SK-N-SH (cell line): Measurements from ENCODE around the gene MYLK2. TPM values are rescaled to one million over a fixed set of nuclear protein-coding genes. Genes with fewer than 3 reads are reported as not detected.

Experiments
- CTCF ChIA-PET: fragments of 300-600, 350-600 bp; formaldehyde crosslinking; extraction: SDS; loops from one replicate; lab custom pipeline; 2021; lab: Yijun Ruan, JAX
- POLR2A ChIA-PET: fragments of 350-600 bp; sonication (Branson Sonifier 250); formaldehyde crosslinking; extraction: SDS; loops from one replicate; lab custom pipeline; 2020; ENCODE audit warnings: antibody characterized with exemption, inconsistent platforms; lab: Yijun Ruan, JAX
- DNase-seq: peaks from one replicate; pipeline ENCODE4 v3.0.0; 2012
- H2AFZ ChIP-seq: fragments of 200-600 bp; sonication (generic); 2 replicates; pipeline ENCODE4 v1.8.1; 2016; ENCODE audit warnings: antibody characterized with exemption, mild to moderate bottlenecking, low read depth
- H3F3A ChIP-seq: fragments of 200-600 bp; sonication (generic); replicated peaks from 2 replicates; pipeline ENCODE3; 2016; ENCODE audit warnings: antibody characterized with exemption, mild to moderate bottlenecking; ENCODE audit not compliant: insufficient read depth
- H3K27ac ChIP-seq, 2 experiments: fragments of 200-500 bp in 1 of 2; fragments of 200-600 bp in 1 of 2; sonication (Bioruptor generic) in 1 of 2; sonication (generic), shearing (Covaris generic) in 1 of 2; 2 replicates each; pipeline versions ENCODE4 v1.5.1 to v1.6.1; 2014 to 2016; ENCODE audit warnings: low read depth in 2 of 2, inconsistent platforms in 1 of 2, low read length in 1 of 2, mild to moderate bottlenecking in 1 of 2, mixed read lengths in 1 of 2
- H3K27me3 ChIP-seq: fragments of 200-600 bp; sonication (generic), shearing (Covaris generic); 2 replicates; pipeline ENCODE4 v1.6.1; 2016; ENCODE audit warnings: mixed run types; ENCODE audit not compliant: insufficient read depth
- H3K36me3 ChIP-seq, 2 experiments: fragments of 200-500 bp in 1 of 2; fragments of 200-600 bp in 1 of 2; sonication (Bioruptor generic) in 1 of 2; sonication (generic) in 1 of 2; replicated peaks in 1 of 2; 2 replicates each; pipeline versions ENCODE3 to v1.5.1; 2014 to 2016; ENCODE audit warnings: low read length in 1 of 2, mild to moderate bottlenecking in 1 of 2; ENCODE audit not compliant: insufficient read depth in 2 of 2, control insufficient read depth in 1 of 2
- H3K4me1 ChIP-seq, 2 experiments: fragments of 200-500 bp in 1 of 2; fragments of 200-600 bp in 1 of 2; sonication (Bioruptor generic) in 1 of 2; sonication (generic), shearing (Covaris generic) in 1 of 2; 2 replicates each; pipeline versions ENCODE4 v1.5.1 to v1.6.1; 2014 to 2016; ENCODE audit warnings: low read depth in 1 of 2, low read length in 1 of 2, mixed run types in 1 of 2; ENCODE audit not compliant: insufficient read depth in 2 of 2, control insufficient read depth in 1 of 2
- H3K4me2 ChIP-seq: fragments of 200-600 bp; sonication (generic), shearing (Covaris generic); 2 replicates; pipeline ENCODE4 v1.6.1; 2017; ENCODE audit warnings: mixed run types
- H3K4me3 ChIP-seq, 2 experiments: fragments of 200-500 bp in 1 of 2; fragments of 200-600 bp in 1 of 2; sonication (Bioruptor generic) in 1 of 2; sonication (generic), shearing (Covaris generic) in 1 of 2; 2 replicates each; pipeline versions ENCODE4 v1.5.1 to v1.8.1; 2014 to 2016; ENCODE audit warnings: low read depth in 2 of 2, inconsistent platforms in 1 of 2, low read length in 1 of 2, mild to moderate bottlenecking in 1 of 2, mixed read lengths in 1 of 2, moderate library complexity in 1 of 2
- H3K79me2 ChIP-seq: fragments of 200-600 bp; sonication (generic); 2 replicates; pipeline ENCODE4 v1.8.1; 2017; ENCODE audit warnings: mild to moderate bottlenecking; ENCODE audit not compliant: insufficient read depth
- H3K9ac ChIP-seq: fragments of 200-600 bp; sonication (generic); 2 replicates; pipeline ENCODE4 v1.6.1; 2017; ENCODE audit warnings: mixed run types
- H3K9me2 ChIP-seq: fragments of 200-600 bp; sonication (generic); 2 replicates; pipeline ENCODE4 v1.6.1; 2017; ENCODE audit warnings: mixed run types
- H3K9me3 ChIP-seq: fragments of 200-600 bp; sonication (generic); 2 replicates; pipeline ENCODE4 v1.6.1; 2017; ENCODE audit warnings: mixed run types, mild to moderate bottlenecking, moderate library complexity
- H4K20me1 ChIP-seq: fragments of 200-600 bp; sonication (generic); 2 replicates; pipeline ENCODE4 v1.6.1; 2017; ENCODE audit warnings: mild to moderate bottlenecking, mixed run types; ENCODE audit not compliant: insufficient read depth
- CHD2 ChIP-seq: fragments of 150-350 bp; IDR thresholded peaks from 2 replicates; pipeline ENCODE4 v1.6.1; 2018; ENCODE audit warnings: low read length; ENCODE audit not compliant: partially characterized antibody
- ELF1 ChIP-seq: IDR thresholded peaks from 2 replicates; pipeline ENCODE4 v1.4.0; 2012
- EP300 ChIP-seq, 2 experiments: IDR thresholded peaks; 2 replicates each; pipeline versions ENCODE4 v1.4.0 to v1.6.1; 2012; ENCODE audit warnings: borderline replicate concordance in 1 of 2, low read depth in 1 of 2, low read length in 1 of 2
- EZH2phosphoT487 ChIP-seq: fragments of 200-600 bp; sonication (generic); IDR thresholded peaks from 2 replicates; pipeline ENCODE4 v1.6.1; 2017; ENCODE audit warnings: low read depth, mixed run types, mild to moderate bottlenecking, antibody characterized with exemption, moderate library complexity, borderline replicate concordance
- FOSL2 ChIP-seq: IDR thresholded peaks from 2 replicates; pipeline ENCODE4 v1.4.0; 2012; ENCODE audit warnings: low read depth, mild to moderate bottlenecking, moderate library complexity, borderline replicate concordance
- FOXJ3 ChIP-seq: sonication (generic); formaldehyde crosslinking; IDR thresholded peaks from 2 replicates; pipeline ENCODE4 v1.5.1; 2020; ENCODE audit warnings: mild to moderate bottlenecking, missing genetic modification reagents
- FOXM1 ChIP-seq: IDR thresholded peaks from 2 replicates; pipeline ENCODE4 v1.4.0; 2012; ENCODE audit warnings: low read depth, mild to moderate bottlenecking
- GABPA ChIP-seq: IDR thresholded peaks from 2 replicates; pipeline ENCODE4 v1.4.0; 2012; ENCODE audit warnings: low read depth, mild to moderate bottlenecking
- GATA2 ChIP-seq: sonication (generic); formaldehyde crosslinking; IDR thresholded peaks from 2 replicates; pipeline ENCODE4 v1.5.0; 2020; ENCODE audit warnings: mild to moderate bottlenecking, missing genetic modification reagents
- JUND ChIP-seq: IDR thresholded peaks from 2 replicates; pipeline ENCODE4 v1.4.0; 2012
- MEF2A ChIP-seq: IDR thresholded peaks from 2 replicates; pipeline ENCODE4 v1.4.0; 2012; ENCODE audit warnings: low read depth, borderline replicate concordance
- MXI1 ChIP-seq: IDR thresholded peaks from 2 replicates; pipeline ENCODE4 v1.6.1; 2012; ENCODE audit warnings: mild to moderate bottlenecking, low read depth, low read length, improper control_type of control experiment
- NFIC ChIP-seq: IDR thresholded peaks from 2 replicates; pipeline ENCODE4 v1.4.0; 2012; ENCODE audit warnings: borderline replicate concordance
- PBX3 ChIP-seq: IDR thresholded peaks from 2 replicates; pipeline ENCODE4; 2012
- RAD21 ChIP-seq: IDR thresholded peaks from 2 replicates; pipeline ENCODE4 v1.6.1; 2012; ENCODE audit warnings: mild to moderate bottlenecking, low read length
- REST ChIP-seq: IDR thresholded peaks from 2 replicates; pipeline ENCODE4 v1.6.1; 2012; ENCODE audit warnings: mild to moderate bottlenecking, low read depth, low read length, moderate library complexity
- RFX5 ChIP-seq: IDR thresholded peaks from 2 replicates; pipeline ENCODE4 v1.6.1; 2012; ENCODE audit warnings: mild to moderate bottlenecking, improper control_type of control experiment, low read length
- RXRA ChIP-seq: IDR thresholded peaks from 2 replicates; pipeline ENCODE4 v1.4.0; 2012; ENCODE audit warnings: low read depth, mild to moderate bottlenecking, borderline replicate concordance
- SIN3A ChIP-seq: IDR thresholded peaks from 2 replicates; pipeline ENCODE4 v1.6.1; 2012; ENCODE audit warnings: low read depth, mild to moderate bottlenecking, low read length, moderate library complexity, borderline replicate concordance
- SMC3 ChIP-seq: IDR thresholded peaks from 2 replicates; pipeline ENCODE4 v1.6.1; 2012; ENCODE audit warnings: low read depth, low read length, improper control_type of control experiment
- TEAD4 ChIP-seq: IDR thresholded peaks from 2 replicates; pipeline ENCODE4 v1.4.0; 2012; ENCODE audit warnings: mild to moderate bottlenecking, borderline replicate concordance; ENCODE audit not compliant: insufficient read depth
- YY1 ChIP-seq: IDR thresholded peaks from 2 replicates; pipeline ENCODE4 v1.4.0; 2012; ENCODE audit warnings: low read depth, mild to moderate bottlenecking
- WGBS: methylation state at CpG from one replicate; pipeline ENCODE4 v1.1.6; 2017; ENCODE audit warnings: low lambda C conversion rate; 5-methylcytosine and 5-hydroxymethylcytosine counted together
- polyA plus RNA-seq, 3 experiments: library from polyadenylated mRNA; depleted of rRNA; stranded (reverse); fragments of >200 nt; gene quantifications; 2 replicates each; pipeline ENCODE4 v1.2.3, GENCODE V29; 2012
- TF ChIP-seq, protein P1 (sequence below): fragments of 150-350 bp; IDR thresholded peaks from 2 replicates; pipeline ENCODE4 v1.6.1; 2017; ENCODE audit warnings: antibody characterized with exemption, low read length, low read depth, borderline replicate concordance
- TF ChIP-seq, protein P2 (sequence below): IDR thresholded peaks from 2 replicates; pipeline ENCODE4 v1.4.0; 2012; ENCODE audit warnings: low read depth, borderline replicate concordance
- TF ChIP-seq, protein P3 (sequence below): IDR thresholded peaks from 2 replicates; pipeline ENCODE4 v1.4.0; 2012; ENCODE audit warnings: low read depth
- TF ChIP-seq, protein P4 (sequence below): IDR thresholded peaks from 2 replicates; pipeline ENCODE4 v1.4.0; 2012; ENCODE audit warnings: low read depth, borderline replicate concordance

MYLK2 gene
- polyA plus RNA-seq, 1 of the 3 experiments (the other 2 are of a cell fraction) = 0.21 TPM

DNA sequence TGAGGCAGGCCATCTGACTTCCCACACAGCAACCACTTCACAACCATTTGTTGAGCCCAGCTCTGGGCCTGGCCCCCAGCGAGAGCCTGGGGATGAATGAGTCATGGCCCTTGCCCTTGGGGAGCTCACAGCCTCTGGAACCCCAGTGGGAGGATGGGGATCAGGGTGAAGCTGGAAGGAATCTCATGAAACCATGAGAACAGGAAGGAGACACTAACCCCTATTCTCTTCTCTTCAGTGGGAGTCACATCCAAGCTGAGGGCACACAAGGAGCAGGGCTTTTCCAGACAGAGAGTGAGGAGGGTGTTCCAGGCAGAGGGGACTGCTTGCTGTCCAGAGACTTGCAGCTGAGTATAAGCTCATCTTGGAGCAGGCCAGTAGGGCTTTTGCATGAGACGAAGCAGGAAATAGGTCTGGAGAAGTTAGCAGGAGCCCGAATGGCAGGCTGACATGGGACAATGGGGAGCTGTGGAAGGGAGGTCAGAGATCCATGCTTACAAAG is 18.8 kb downstream of the MYLK2 start:
- no peak overlapping the region for H2AFZ ChIP-seq
- no peak overlapping the region for H3K4me3 ChIP-seq
- H3K4me2 ChIP-seq = peak overlapping the region; percentile 30; the same call in 1 of the 2 replicates
- ChIA-PET CTCF (interaction anchor here (1.1 to 15.5 kb wide), 8 partner anchors 10 to 275 kb away, joined by 4 to 174 read pairs (median 29); partner anchors contain the start of genes FOXS1 and PDRG1), POLR2A (no interaction called here)
- H3F3A ChIP-seq = peaks cover 40% of the 10 kb centered on the region
- H3K27me3 ChIP-seq = no peaks in the 10 kb centered on the region
- no peaks in the 10 kb centered on the region for H3K9me2 ChIP-seq
- H3K27ac ChIP-seq = peak overlapping the region; percentile 62 to 88
- no peaks in the 10 kb centered on the region for H3K36me3 ChIP-seq
- H3K79me2 ChIP-seq = no peaks in the 10 kb centered on the region
- DNase-seq = no peak
- H3K9me3 ChIP-seq = no peaks in the 10 kb centered on the region
- peaks cover 55 to 65% of the 10 kb centered on the region in 2 experiments for H3K4me1 ChIP-seq
- no peaks in the 10 kb centered on the region for H4K20me1 ChIP-seq
- WGBS = 47% methylated on average over 3 of the region's 3 CpGs
- no peak overlapping the region for H3K9ac ChIP-seq
- TF ChIP-seq FOXJ3 (CRISPR knock-in tag) (no peak), RXRA (no peak), EZH2phosphoT487 (no peak), GATA2 (no peak), RAD21 (no peak), CHD2 (no peak), TEAD4 (no peak), NFIC (peak; percentile 37; the same call in 1 of the 2 replicates), JUND (peak; percentile 55; the same call in 1 of the 2 replicates), GABPA (no peak), FOXM1 (no peak), PBX3 (no peak), FOSL2 (peak; percentile 69; the same call in 1 of the 2 replicates), MEF2A (no peak), SMC3 (no peak), MXI1 (no peak), RFX5 (no peak), SIN3A (no peak), YY1 (no peak), REST (no peak), EP300 (IDR thresholded peaks at IDR 0.05; ENCODE audit: borderline replicate concordance in 1 of 2, low read depth in 1 of 2, low read length in 1 of 2) (peak in 1 of 2 experiments; percentile 31; a peak in 1 of 4 replicates), ELF1 (no peak)
- TF ChIP-seq, protein P1, sequence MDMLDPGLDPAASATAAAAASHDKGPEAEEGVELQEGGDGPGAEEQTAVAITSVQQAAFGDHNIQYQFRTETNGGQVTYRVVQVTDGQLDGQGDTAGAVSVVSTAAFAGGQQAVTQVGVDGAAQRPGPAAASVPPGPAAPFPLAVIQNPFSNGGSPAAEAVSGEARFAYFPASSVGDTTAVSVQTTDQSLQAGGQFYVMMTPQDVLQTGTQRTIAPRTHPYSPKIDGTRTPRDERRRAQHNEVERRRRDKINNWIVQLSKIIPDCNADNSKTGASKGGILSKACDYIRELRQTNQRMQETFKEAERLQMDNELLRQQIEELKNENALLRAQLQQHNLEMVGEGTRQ = no peak
- TF ChIP-seq, protein P2, sequence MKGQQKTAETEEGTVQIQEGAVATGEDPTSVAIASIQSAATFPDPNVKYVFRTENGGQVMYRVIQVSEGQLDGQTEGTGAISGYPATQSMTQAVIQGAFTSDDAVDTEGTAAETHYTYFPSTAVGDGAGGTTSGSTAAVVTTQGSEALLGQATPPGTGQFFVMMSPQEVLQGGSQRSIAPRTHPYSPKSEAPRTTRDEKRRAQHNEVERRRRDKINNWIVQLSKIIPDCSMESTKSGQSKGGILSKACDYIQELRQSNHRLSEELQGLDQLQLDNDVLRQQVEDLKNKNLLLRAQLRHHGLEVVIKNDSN = no peak
- TF ChIP-seq, protein P3, sequence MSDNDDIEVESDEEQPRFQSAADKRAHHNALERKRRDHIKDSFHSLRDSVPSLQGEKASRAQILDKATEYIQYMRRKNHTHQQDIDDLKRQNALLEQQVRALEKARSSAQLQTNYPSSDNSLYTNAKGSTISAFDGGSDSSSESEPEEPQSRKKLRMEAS = 0 out of 2 replicates have a peak, but pooled peaks have one; percentile 21
- TF ChIP-seq, protein P4, sequence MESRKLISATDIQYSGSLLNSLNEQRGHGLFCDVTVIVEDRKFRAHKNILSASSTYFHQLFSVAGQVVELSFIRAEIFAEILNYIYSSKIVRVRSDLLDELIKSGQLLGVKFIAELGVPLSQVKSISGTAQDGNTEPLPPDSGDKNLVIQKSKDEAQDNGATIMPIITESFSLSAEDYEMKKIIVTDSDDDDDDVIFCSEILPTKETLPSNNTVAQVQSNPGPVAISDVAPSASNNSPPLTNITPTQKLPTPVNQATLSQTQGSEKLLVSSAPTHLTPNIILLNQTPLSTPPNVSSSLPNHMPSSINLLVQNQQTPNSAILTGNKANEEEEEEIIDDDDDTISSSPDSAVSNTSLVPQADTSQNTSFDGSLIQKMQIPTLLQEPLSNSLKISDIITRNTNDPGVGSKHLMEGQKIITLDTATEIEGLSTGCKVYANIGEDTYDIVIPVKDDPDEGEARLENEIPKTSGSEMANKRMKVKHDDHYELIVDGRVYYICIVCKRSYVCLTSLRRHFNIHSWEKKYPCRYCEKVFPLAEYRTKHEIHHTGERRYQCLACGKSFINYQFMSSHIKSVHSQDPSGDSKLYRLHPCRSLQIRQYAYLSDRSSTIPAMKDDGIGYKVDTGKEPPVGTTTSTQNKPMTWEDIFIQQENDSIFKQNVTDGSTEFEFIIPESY = no peak
